H54 (cell line): Measurements from ENCODE around the gene IL34.
"Not testable (repeated sequence)": the region's sequence is repeated elsewhere in the genome, so short reads cannot be mapped to it uniquely, and the experiment has no call there.

Experiments
- DNase-seq: peaks from one replicate; pipeline ENCODE4 v3.0.0; 2011; ENCODE audit warnings: low spot score, mixed read lengths; ENCODE audit not compliant: insufficient read length
- FAIRE-seq: peaks from 3 replicates; lab custom pipeline; 2011; peaks lifted over from hg19 to GRCh38; lab: Jason Lieb, UNC
- POLR2A ChIP-seq: IDR thresholded peaks from 2 replicates; pipeline ENCODE4 v1.6.1; 2011; ENCODE audit warnings: low read depth, mild to moderate bottlenecking, low read length

The IL34 gene

GRCh38 chr16:70659546-70659945 lies 13.2 kb downstream of the IL34 start:
- FAIRE-seq (no peak), DNase-seq (no peak)
- no peak for TF ChIP-seq POLR2A

- DNase-seq (no peak), FAIRE-seq (no peak)
- no peak for TF ChIP-seq POLR2A
Measured at GRCh38 chr16:70659953-70660671, 13.8 kb downstream of the IL34 start.

DNA sequence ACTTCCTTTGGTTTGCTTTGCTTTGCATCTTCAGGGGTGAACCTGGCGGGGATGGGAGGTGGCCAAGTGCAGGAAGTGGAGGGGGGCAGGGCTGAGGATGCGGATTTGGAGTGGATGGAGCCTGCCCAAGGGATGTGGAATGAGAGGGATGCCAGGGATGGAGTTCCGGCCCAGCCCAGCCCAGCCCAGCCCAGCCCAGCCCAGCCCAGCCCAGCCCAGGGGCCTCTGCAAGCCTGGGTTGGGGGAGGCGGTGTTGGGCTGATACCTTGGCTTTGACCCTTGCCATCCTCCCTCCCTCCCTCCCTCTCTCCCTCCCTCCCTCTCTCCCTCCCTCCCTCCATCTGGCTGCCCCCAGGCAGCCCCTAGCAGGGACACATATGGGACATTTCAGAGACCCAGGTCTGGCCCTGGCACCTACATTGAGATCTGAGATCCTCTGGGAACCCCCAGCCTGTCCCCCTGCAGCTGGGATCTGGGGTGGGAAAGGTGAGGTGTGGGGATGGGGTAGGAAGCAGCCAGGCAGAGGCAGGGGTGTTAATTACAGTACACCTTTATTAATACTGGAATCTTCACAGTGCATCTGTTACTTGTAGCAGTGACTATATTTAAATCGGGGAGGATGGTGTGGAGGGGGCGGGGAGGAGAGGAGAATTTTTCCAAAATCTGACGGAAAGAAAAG lies 14.5 kb downstream of the IL34 start:
- FAIRE-seq (no peak), DNase-seq (no peak)
- no peak for TF ChIP-seq POLR2A

DNA sequence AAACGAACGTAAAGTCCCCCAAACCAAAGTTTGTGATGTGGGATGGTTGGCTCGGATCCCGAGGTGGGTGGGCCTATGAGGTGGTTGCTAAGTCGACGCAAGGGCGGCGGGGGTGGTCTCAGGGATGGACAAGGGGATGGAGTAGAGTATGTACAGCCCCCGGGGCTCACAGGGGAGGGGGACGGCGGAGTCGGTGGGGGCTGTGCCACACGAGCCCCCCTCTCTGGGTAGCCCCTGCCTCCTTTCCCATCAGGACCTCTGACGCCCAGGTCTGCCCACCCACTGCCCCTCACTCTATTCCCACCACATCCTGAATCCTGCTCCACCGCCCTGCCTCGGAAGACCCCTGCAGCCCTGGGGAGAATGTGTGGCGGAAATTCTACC lies 15.2 kb downstream of the IL34 start:
- DNase-seq (no peak), FAIRE-seq (no peak)
- no peak for TF ChIP-seq POLR2A

DNA sequence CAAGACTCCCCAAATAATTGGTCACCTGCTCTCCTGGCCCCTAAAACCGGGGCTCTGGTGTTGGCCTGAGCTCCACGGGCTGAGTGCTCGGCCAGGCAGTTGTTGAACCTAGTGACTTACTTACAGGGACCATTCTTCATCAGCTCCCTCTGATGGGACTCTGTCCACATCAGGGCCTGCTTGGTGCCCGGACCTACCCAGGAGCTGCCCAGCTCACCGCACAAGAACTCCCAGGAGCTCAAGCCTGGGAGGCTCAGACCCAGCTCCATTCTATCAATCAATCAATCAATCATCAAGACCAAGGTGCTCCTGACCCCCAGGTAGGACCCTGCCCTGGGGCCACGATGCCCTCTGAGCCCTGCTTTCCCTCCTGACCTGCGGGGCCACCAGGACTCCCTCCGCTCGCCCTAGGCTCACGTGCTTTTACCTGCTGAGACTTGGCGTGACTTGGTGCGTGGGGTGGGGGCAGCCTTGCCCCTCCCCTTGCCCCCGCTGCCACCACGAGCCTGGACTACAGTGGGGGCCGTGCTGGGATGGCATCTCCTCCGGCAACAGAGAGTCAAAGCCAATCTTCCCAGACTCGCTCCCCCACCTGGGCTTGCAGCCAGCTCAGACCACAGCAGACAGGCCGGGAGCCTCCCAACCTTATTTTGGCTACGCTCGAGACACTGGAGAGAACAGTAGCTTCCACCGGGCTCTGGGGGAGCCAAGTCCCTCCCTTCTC lies 15.7 kb downstream of the IL34 start:
- no peak for FAIRE-seq
- no peak for TF ChIP-seq POLR2A
- no peak for DNase-seq

- DNase-seq = no peak
- no peak for TF ChIP-seq POLR2A
- FAIRE-seq = no peak
Measured at GRCh38 chr16:70662991-70663523, 16.7 kb downstream of the IL34 start.

- no peak for TF ChIP-seq POLR2A
- no peak for FAIRE-seq
- DNase-seq = no peak
Measured at GRCh38 chr16:70663524-70664324, 17.4 kb downstream of the IL34 start.

GRCh38 chr16:70664325-70665112 lies 18.2 kb downstream of the IL34 start:
- FAIRE-seq = no peak
- TF ChIP-seq POLR2A = no peak
- DNase-seq = no peak

GRCh38 chr16:70665113-70665694 lies 18.8 kb downstream of the IL34 start:
- no peak for TF ChIP-seq POLR2A
- FAIRE-seq (no peak), DNase-seq (no peak)

- no peak for FAIRE-seq
- TF ChIP-seq POLR2A = no peak
Measured at GRCh38 chr16:70665806-70666735, 19.7 kb downstream of the IL34 start.

DNA sequence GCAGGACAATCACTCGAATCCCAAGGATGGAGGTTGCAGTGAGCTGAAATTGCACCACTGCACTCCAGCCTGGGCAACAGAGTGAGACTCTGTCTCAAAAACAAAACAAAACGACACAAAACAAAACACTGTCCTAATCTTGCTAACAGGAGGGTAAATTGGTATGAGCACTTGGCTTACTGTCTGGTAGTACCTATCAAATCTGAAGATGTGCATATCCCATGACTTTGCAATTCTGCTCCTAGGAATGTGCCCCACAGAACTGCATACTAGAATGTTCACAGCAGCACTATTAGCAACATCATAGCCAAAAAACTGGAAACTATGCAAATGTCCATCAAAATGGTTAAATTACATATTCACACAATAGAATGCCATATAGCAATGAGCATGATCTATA lies 23.8 kb downstream of the IL34 start:
- no peak for DNase-seq
- FAIRE-seq = no peak
- no peak for TF ChIP-seq POLR2A

More at GRCh38 chr16:70665806-70666735, 19.7 kb downstream of the IL34 start:
- no peak for DNase-seq

DNA sequence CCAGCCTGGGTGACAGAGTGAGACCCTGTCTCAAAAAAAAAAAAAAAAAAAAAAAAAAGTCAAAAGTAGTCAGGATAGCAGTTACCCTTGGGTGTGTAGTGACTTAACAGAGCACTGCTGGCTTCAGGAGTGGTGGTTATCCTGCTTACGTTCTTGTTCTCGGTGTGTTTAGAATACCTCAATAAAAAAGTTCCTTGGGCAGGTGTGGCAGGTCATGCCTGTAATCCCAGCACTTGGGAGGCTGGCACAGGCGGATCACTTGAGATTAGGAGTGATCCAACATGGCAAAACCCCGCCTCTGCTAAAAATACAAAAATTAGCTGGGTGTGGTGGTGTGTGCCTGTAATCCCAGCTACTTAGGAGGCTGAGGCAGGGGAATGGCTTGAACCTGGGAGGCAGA lies 24.6 kb downstream of the IL34 start:
- not testable (repeated sequence) for DNase-seq, FAIRE-seq
